Subcutaneous adipose tissue (tissue), 4 donors: ENCODE data around the gene CD55. TPM values are rescaled to one million over a fixed set of nuclear protein-coding genes. Genes with fewer than 3 reads are reported as not detected.

ENCODE experiments used
- total RNA-seq, 4 donors: library from RNA; depleted of rRNA; stranded (reverse); fragments of >200 nt; gene quantifications; one replicate each; pipeline ENCODE4 v1.1.0, GENCODE V29; 2016
- TF ChIP-seq, protein P1 (sequence below): fragments of 450-650 bp; IDR thresholded peaks from one replicate; pipeline ENCODE4 v1.5.1; 2016; ENCODE audit warnings: low read depth, mild to moderate bottlenecking, control low read depth, antibody characterized with exemption, moderate library complexity

CD55 gene
- total RNA-seq, 4 donors from 2014 or later, result 29.6 to 105 (median 74.4) TPM

DNA sequence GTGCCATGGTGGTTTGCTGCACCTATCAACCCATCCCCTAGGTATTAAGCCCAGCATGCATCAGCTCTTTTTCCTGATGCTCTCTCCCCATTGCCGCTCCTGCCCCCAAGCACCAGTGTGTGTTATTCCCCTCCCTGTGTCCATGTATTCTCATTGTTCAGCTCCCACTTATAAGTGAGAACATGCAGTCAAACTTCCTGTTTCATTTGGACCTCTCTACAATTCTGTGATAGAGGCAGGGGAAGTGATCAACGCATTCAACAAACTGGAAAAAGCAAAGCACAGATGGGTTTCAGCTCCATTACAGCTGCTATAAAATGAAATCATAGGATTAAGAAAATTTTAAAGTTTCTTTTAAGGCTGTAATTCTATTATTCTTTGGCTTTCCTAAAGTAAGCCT is 23.3 kb upstream of the CD55 start:
- TF ChIP-seq, protein P1, sequence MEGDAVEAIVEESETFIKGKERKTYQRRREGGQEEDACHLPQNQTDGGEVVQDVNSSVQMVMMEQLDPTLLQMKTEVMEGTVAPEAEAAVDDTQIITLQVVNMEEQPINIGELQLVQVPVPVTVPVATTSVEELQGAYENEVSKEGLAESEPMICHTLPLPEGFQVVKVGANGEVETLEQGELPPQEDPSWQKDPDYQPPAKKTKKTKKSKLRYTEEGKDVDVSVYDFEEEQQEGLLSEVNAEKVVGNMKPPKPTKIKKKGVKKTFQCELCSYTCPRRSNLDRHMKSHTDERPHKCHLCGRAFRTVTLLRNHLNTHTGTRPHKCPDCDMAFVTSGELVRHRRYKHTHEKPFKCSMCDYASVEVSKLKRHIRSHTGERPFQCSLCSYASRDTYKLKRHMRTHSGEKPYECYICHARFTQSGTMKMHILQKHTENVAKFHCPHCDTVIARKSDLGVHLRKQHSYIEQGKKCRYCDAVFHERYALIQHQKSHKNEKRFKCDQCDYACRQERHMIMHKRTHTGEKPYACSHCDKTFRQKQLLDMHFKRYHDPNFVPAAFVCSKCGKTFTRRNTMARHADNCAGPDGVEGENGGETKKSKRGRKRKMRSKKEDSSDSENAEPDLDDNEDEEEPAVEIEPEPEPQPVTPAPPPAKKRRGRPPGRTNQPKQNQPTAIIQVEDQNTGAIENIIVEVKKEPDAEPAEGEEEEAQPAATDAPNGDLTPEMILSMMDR, result no peak

DNA sequence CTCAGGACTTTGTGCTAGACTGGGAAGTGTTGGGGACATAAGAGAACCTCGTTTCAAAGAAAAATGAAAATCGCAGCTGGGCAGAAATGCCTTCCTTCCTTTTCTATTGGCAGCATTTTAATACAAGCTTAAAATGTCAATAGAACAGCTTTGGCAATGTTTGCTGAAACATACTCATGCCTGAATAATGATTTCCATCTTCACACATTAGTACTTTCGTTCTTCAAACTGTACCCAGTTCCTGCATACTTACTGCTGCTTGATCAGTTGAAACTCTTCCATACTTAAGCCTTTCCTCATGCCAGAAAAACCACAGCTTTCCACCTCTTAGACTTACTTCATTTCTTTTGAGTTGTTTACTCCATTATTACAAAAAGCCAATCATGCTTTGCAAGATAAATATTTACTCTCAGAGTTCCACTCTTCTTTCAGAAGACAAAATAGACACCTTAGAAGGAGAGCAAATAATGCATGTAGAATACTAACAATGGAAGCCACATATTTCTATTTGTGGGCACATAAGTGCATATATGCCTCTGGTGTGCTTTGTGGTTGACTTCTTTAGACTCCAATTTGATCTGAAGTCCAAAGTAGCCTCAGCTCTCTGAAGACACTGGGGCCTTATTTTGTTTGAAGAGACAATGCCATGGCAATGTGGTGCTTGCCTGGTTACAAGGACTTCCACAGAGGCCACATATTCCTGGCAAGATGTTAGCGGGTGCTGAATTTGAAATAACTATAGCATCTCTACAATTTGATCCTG is 22.7 kb upstream of the CD55 start:
- TF ChIP-seq, protein P1, result no peak

DNA sequence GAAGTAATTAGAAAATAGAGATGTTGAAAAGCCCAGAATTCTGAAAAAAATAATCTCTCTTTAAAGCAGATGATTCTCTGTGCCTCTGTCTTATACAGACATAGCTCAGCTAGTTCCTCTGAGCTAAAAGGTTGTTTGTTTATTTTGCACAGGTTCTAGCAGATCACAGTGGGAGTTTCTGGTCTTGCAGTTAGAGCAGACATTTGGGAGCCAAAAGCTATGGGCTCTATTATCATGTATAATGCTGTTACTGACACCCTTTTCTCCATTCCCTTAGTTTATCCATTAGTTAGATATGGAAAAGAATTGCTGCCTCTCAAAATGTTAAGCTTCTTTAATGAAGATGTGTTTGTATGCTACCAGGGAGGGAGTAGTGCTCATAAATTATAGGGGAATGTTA is 20.5 kb upstream of the CD55 start:
- TF ChIP-seq, protein P1, result no peak

DNA sequence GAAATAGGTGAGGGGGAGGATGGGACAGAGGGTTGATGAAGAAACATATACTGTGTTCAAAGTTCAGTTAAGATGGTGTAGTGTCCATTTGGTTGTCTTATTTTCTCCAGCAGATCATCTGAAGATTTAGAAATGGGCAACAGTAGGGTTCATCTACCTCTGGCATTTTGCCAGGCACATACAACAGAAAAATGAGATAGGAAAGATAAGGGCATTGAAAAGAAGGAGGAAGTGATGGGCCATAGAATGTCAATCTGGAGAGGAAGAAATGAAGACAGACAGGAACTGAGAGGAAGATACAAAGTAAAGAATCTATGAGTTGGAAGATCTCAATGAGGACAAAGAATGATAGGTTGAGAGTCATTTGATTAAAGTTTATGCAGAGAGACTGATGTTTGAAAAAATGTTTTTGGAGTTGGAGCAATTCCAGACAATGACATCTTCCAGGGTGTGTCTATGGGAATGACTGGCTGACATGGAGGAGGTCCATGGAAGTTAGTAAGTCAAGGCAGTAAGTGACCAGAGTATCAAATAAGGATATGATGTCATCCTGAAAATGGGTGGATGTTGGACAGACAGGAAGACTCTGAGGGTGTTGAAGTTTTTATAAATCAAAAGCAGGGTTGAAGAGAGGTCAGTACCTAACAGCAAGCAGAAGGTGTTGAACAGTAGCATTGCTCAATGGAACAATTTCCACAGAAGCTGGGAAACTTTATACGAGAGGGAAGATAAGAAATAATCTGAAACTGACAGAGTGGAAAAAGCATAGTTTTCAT is 18.7 kb upstream of the CD55 start:
- TF ChIP-seq, protein P1, result no peak

DNA sequence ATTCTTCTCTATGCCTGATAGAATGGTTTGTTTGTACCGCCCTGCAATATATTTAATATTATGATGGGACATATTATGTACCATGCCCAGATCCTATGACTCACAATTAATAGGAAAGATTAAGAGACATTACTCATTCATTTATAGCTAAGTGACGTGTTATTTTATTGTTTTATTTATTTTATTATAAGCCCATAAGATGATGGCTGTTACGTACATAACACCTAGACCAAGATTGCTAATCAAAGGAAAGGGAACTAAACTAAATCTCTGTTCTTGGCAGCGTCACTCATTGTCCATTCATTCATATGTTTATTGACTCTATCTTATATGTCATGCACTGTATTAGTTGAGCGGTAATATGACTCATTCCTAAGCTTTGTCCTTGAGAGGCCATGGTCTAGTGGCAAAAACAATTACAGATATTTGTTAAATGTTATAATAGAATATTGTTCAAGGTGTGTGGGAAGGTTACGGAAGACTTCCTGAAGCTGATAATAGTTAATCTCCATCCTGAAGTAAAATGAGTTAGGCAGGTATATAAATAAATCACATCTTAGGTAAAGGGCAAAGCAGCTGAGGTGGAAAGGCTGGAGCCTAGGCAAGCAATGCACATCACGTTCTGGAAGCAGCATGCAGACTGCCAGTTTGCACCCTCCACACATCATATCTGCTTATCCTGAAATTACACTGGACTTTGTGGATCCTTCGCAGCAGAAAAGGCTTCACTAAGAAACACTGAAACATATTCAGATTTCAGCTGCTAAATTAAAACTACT is 16.6 kb upstream of the CD55 start:
- TF ChIP-seq, protein P1, result no peak

DNA sequence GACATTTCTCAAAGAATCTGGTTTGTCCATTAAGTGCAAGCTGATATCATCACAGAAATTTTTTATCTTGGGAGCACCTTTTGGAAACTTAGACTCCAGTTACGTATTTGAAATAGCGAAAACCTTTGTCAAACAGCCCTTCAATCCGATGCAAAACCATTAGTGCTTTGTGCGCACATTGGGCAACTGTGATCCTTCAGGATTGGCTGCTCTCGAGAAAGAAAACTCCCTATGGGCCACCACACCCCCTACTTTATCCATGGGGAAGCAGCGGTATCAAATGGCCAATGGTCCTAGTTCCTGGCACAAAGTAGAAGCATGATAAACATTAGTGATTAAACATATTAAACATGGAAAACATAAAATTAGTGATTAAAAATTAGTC is 16.0 kb upstream of the CD55 start:
- TF ChIP-seq, protein P1, result no peak

DNA sequence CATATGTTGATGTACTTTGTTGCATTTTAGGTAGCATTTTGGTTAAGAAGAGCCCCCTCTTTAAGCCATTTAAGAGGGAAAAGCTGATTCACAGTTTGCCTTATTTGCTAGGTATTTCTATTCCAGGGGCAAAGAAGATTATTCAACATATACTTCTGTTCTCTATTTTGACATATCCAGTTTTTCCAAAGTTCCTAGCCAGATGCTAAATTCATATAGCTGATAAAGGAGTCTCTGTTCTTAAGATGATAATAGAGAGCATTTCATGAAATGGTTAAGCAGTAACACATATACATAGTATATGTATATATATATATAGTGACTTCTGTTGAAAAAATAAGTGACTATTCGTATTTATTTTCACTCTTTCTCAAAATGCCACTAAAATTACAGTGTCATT is 15.5 kb upstream of the CD55 start:
- TF ChIP-seq, protein P1, result no peak
